Osteoblast (primary cell): ENCODE measurements around the gene MIP. TPM values are rescaled to one million over a fixed set of nuclear protein-coding genes. Genes with fewer than 3 reads are reported as not detected.

Source experiments
- total RNA-seq: library from RNA; depleted of rRNA; stranded (reverse); fragments of >200 nt; gene quantifications from 2 replicates; pipeline ENCODE4 v1.2.3, GENCODE V29; 2012

The MIP gene
- total RNA-seq, 1 donor = not detected

Other genes starting within 250 kb of the MIP start
- 155 and 159 TPM in 2 replicates for gene RNF41, start 232.7 kb downstream of the MIP start, total RNA-seq
- 26.8 and 27.4 TPM in 2 replicates for gene NABP2, start 230.3 kb downstream of the MIP start, total RNA-seq
- gene SLC39A5, start 224.6 kb downstream of the MIP start, total RNA-seq = not detected in 2 replicates
- 17.7 and 18.8 TPM in 2 replicates for gene ANKRD52, start 196.3 kb downstream of the MIP start, total RNA-seq
- gene COQ10A, start 187.7 kb downstream of the MIP start, total RNA-seq = 10.1 and 14.4 TPM in 2 replicates
- gene CS, start 154.3 kb downstream of the MIP start, total RNA-seq = 106 and 114 TPM in 2 replicates
- gene CNPY2, start 138.7 kb downstream of the MIP start, total RNA-seq = 82.5 and 83.7 TPM in 2 replicates
- gene PAN2, start 120.7 kb downstream of the MIP start, total RNA-seq = 10.5 and 19.2 TPM in 2 replicates
- not detected in 2 replicates for gene IL23A, start 115.8 kb downstream of the MIP start, total RNA-seq
- 567 and 652 TPM in 2 replicates for gene STAT2, start 94.5 kb downstream of the MIP start, total RNA-seq
- not detected in 2 replicates for gene APOF, start 91.8 kb downstream of the MIP start, total RNA-seq
- 4.1 and 4.7 TPM in 2 replicates for gene TIMELESS, start 5.2 kb downstream of the MIP start, total RNA-seq
- gene SPRYD4, start 13.9 kb upstream of the MIP start, total RNA-seq = 2.5 and 2.7 TPM in 2 replicates
- gene GLS2, start 33.5 kb upstream of the MIP start, total RNA-seq = 0.36 TPM in 1 of 2 replicates, not detected in the other
- 24.2 and 26.2 TPM in 2 replicates for gene RBMS2, start 67.2 kb upstream of the MIP start, total RNA-seq
- gene BAZ2A, start 175.7 kb upstream of the MIP start, total RNA-seq = 49.6 and 51.3 TPM in 2 replicates
- gene ATP5F1B, start 191.3 kb upstream of the MIP start, total RNA-seq = 308 TPM in 2 replicates
- gene PTGES3, start 233.6 kb upstream of the MIP start, total RNA-seq = 63.0 and 71.3 TPM in 2 replicates